Suppressor macrophage (primary cell): ENCODE measurements around the gene WDR26.
"Not testable (repeated sequence)": the region's sequence is repeated elsewhere in the genome, so short reads cannot be mapped to it uniquely, and the experiment has no call there.

ENCODE experiments used
- DNase-seq, 4 experiments: peaks; one replicate each; pipeline ENCODE4 v3.0.0-alpha.2; 2020 to 2022

WDR26 gene

DNA sequence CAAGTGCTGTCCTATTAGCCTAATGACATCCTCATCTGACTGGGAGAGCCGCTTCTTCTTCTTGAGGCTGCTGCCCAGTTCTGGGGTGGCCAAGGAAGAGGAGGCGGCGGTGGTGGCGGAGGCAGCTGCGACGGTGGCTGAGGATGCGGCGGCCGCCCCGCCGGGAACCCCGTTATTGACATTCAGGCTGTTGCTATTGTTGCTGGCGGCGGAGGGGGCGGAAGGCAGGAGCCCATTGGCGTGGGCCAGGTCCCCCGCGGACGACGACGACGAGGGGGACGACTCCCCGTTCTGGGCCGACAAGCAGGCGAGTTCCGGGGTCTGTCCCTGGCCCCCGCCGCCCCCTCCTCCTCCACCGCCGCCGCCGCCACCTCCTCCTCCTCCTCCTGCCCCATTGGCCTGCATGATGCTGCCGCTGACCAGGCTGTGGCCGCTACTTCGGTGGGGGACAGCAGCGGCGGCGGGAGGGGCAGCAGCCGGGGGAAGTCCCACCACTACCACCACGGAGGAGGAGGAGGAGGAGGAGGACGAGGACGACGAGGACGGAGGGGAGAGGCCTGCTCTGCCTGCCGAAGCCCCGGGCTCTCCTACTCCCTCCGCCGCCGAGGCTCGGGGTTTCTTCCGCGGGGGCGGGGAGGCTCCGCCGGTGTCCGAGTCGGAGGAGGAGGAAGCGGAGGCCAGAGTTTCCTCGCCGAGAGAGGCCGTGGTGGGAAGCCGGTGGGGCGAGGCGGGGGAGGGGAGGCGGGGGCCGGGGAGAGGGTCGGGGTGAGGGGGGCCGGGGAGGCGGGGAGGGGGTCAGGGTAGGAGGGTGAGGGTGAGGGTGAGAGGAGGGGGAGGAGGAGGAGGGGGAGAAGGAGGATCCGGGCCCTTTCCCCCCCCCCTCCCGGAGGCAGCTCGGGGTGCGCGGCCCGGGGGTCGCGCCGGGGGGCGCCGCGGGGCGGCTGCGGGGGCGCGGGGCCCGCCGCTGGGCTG is 610 bp downstream of the WDR26 start:
- DNase-seq = peak; percentile 46 to 74 (median 62)

DNA sequence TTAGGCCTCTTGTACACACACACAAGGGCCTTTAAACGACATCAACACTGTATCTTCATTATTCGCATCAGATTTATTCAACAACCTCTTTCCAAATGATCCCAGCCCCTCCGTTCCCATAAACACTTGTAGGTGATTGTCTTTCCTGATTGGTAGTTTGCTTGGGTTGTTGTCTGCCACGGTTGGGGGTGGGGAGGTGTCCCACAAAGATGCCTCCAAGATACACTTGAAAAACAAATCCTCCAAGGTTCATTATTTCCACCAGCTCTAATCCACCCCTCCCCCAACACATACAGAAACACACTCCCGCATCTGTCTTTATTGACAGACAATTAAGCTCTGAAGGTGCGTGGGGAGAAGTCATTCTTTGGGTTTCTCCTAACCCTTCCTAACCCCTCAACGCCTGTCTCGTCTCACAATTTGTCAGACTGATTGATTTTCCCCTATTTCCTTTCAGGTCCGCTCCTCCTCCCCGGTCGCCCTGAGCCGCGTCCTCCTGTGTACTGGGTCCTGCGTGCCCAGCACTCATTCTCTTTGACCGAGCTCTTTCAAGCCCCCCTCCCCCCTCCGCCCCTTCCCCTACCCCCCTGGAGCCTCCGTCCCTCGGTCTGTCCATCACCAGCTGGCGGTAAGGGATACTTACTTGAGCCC is 1.4 kb downstream of the WDR26 start:
- DNase-seq = peak; percentile 14 to 44 (median 28)

DNA sequence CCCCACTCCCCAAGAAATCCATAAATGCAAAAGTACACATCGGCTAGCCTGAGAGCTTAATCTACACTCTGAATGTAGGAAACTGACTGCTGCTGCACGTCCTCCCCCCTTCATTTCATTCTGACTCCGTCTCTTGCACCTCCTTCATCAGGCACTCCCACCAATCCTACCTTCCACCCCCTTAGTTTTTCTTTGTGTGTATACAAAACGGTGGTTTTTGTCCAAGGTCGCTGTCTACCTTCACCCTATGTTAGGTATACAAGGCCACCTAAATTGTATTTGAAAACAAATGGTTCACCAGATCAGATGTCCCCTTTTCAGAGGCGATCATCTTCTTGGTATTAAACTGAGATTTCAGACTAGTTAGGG is 1.9 kb downstream of the WDR26 start:
- DNase-seq = peak; percentile 13 to 48 (median 34)

DNA sequence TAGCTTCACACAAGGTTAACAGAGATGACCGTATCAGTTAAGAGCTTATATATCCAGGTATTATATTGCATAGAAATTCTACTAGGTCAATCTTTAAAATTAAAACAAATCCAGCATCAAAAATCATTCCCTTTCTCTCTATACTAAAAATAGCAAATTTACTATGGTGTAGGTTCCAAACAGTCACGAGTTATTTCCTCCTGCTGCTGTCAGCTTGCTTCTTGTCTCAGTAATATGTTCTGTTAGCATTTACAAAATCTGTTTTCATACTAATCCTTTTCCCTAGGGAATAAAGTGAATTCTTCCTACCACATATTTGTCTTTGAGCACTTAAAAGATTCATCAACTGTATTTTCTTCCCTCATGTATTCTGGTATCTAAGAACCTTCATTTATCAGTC is 2.5 kb downstream of the WDR26 start:
- DNase-seq = peak in 3 of 4 experiments; percentile 38 to 61 (median 50)

DNA sequence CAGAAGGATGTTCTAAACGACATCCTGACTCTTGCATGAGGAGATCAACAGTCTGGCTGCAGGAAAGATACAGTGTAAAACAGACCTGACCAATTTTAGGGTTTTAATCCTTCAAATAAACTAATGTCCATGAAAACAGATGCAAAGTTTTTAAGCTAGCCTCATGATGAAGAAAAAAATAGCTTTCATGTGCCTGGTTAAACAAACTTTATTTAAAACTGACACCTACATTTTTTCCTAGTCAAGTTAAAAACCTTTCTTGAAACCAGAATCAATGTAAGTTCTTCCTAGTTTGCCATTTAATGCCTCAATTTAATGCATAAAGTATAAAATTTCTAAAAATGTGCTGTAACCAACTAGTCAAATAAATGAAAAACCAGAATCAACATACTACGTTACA is 2.9 kb downstream of the WDR26 start:
- no peak for DNase-seq

DNA sequence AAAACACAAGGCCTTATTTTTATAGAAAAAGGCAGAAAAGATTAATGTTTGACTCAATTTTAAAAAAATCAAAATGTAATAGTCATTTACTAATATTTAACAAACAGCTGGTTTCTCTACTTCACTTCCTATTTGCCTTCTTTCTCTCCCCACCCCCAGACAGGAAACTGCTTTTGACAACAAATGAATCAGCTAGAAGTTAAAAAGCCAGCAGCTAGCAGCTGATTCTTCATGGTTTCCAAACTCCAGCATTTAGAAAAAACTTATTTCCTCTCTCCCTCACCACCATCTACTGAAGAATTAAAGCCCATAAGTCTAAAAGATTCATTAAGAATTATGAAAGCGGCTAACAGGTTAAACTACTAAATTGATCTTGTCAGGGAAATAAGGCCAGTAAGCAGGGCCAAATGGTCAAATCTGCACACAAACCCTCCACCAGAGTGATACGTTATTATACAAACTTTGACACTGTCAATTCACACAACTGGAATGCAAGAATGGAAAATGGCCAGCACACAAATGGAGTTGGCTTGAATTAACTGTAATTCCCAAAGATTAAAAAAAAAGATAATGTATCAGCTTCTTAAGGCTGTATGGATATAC is 4.0 kb downstream of the WDR26 start:
- peak; percentile 62 to 87 (median 74) for DNase-seq

DNA sequence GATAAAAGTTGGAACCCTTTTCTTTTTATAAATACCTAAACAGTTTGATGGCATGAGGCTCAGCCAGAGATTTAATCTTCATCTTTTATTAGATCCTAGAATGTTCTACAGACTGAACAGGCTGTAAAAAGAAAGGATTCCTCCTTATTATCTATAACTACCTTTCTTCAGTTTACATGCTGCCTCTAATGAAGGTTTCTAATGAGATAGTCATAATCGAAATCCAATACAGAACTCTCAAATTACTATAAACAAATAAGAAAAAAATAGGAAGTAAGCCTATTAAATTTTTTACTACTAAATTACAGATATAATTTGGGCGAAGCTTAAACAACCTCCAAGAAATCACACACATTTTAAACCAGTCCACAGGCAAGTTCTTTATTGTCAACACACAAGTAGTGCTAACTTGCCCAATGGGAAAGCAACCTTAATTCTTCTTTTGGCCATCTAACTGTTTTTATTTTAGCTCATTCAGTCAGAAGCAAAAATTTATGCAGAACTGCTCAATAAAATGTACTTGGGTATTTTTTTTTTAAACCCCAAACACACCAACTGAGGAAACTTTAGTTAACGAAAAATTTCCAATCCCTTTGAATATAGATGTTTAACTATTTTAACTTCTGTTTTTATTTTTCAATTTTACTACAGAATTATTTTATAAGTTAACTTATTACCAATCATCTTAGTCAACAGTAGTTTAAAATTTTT is 4.8 kb downstream of the WDR26 start:
- DNase-seq = no peak

DNA sequence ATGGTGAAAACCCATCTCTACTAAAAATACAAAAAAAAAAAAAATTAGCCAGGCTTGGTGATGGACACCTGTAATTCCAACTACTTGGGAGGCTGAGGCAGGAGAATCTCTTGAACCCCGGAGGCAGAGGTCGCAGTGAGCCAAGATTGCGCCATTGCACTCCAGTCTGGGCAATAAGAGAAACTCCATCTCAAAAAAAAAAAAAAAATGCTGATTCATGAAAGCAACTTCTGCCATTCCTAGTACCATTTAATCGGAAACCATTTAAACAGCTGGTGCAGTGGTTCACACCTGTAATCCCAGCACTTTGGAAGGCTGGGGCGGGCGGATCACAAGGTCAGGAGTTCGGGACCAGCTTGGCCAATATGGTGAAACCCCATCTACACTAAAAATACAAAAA is 5.9 kb downstream of the WDR26 start:
- not testable (repeated sequence) for DNase-seq

DNA sequence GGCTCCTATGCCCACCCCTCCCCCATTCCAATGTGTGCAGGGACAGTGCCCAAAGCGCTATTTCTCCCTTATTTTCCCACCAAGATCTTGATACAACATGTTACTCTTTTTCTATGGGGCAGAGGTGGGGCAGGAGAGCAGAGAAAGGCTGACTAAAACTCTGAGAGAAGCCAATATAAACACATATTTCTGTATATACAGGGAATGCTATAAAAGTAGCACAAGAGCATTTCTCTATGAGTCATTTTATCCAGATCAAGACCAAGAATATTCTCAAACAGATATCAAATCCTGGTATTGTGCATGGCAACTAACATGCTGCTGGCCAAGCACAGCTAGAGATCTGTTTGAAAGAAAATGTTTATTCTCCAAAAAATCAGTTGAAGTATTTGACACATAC is 7.3 kb downstream of the WDR26 start:
- no peak for DNase-seq

DNA sequence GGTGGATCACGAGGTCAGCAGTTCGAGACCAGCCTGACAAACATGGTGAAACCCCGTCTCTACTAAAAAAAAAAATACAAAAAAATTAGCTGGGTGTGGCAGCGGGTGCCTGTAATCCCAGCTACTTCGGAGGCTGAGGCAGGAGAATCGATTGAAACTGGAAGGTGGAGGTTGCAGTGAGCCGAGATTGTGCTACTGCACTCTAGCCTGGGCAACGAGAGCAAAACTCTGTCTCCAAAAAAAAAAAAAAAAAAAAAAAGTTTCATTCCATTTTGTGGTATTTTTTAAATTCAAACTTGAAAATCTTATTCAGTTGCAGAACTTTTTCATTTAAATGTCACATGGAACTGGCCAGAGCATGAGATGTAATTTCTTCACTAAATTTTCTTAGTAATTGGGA is 7.7 kb downstream of the WDR26 start:
- DNase-seq = not testable (repeated sequence)

DNA sequence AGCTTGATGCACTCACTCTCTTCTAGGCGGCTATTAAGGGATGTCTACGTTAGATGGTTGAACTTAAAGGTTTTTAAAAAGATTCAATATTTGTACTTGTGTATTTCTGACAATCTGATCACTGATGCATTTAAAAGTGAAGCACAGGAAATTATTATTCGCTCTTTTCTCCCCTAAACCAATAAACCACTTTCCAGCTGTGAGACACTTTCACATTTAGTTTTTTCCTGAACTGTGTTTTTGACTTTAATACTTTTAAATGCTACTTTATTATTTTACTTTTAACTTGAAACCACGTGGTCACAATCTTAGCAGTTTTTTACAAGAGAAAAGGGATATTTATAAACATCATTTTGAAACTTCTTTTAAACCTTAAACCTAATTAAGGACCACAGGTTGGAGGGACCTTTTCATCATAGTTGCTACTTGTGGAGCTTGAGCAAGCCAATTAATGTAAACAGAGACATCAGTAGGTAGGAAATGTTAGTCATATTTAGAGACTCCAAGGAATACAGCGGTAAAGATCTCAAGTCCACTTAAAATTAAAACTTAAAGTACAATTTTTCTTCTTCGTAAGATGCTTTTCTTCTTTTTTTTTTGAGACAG is 9.2 kb downstream of the WDR26 start:
- no peak for DNase-seq

DNA sequence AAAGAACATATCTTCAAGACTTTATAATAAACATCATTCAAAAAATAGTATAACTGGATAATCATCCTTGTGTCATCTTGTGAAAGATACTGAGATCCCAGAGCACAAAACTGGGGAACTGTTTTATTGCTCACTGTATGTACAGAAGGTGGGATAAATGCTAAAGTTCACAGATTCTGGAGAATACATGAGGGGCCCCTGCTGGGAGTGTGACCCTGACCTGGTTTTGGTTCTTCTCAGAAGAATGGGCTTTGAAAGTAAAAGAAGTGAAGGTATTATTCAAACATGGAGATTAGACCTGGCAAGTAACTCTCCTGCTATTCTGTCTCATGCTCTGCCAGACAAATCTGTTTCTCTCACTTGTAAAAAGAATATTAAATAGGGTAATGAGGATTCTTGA is 14.5 kb downstream of the WDR26 start:
- no peak for DNase-seq

DNA sequence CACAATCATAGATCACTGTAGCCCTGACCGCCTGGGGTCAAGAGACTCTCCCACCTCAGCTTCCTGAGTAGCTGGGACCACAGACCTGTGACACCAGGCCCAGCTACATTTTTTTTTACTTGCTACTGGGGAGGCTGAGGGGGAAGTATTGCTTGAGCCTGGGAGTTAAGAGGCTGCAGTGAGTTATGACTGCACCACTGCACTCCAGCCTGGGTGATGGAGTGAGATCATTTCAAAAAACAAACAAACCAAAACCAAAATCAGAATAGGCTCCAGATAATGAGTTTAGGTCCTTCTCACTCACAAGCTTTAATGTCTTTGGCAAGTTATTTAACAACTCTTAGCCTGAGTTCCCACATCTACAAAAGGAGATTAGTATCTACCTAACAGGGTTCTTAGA is 22.8 kb downstream of the WDR26 start:
- DNase-seq = peak in 2 of 4 experiments; percentile 3 to 7

DNA sequence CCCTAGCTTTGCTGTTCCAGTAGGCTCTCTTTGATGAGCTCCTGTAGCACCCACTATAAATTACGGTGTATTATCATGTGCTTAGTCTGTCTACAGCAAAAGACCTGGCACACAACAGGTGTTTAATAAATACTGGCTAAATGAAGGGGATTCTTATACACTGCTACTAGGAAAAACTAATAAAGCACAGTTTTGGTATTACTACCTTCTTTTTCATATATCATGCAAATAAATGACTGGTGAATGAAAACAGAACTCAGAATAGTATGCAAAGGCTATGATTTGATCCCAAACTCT is 26.4 kb downstream of the WDR26 start:
- no peak for DNase-seq

DNA sequence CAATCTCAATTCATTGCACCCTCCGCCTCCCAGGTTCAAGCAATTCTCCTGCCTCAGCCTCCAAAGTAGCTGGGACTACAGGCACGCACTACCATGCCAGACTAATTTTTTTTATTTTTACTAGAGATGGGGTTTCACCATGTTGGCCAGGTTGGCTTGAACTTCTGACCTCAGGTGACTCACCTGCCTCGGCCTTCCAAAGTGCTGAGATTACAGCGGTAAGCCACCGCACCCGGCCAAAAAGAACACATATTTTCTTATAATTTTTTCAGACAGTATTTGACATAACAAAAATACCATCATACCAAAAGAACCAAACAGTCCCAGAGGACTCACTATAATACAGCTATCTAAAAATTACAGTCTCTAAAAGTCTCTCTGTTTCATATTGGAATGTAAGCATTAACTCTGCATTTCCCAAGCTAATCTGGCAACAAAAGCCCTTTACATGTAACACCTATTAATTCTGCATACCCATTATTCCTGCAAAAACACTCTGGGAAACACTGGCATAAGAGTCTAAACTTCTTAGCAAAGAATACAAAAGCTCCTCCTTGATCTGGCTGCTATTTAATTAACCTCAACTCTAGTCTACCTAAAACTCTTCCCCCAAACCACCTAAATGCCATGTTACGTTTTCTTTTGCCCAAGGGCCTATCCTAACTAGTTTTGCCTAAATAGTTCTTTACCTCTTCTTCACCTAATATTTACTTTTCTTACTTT is 26.9 kb downstream of the WDR26 start:
- DNase-seq = no peak

DNA sequence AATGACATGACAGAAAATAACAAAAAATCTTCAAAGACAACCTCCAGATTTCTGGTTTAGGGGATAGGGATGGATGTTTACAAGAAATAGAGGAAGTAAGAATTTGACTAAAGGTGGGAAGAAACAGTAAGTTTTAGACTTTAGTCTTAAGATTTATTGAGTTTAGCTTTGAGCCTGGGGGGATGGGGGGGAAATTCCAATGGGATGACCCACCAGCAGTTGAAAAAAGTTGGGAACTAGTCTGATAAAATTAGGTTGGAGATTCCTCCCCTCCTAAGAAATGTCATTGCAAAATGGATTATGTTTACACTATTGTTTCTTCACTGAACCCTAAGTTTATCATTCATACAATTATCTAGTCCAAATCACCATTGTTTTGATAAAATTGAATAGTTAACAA is 28.4 kb downstream of the WDR26 start:
- DNase-seq = no peak

DNA sequence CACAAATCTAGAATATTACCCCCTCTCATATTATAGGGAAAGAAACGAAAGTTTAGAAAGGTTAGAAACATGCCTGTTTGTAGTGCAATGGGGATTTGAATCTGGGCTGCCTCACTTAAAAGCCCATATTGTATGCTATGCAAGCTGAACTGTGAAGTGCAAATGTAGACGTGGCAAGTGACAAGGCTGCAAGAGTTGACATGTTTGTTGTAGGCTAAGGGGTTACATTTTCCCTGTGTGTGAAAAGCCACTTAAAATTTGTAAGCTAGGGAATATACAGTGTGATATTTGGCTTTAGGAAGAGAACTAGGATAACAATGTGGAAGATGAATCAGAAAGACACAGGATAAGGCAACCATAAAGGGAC is 29.0 kb downstream of the WDR26 start:
- no peak for DNase-seq

DNA sequence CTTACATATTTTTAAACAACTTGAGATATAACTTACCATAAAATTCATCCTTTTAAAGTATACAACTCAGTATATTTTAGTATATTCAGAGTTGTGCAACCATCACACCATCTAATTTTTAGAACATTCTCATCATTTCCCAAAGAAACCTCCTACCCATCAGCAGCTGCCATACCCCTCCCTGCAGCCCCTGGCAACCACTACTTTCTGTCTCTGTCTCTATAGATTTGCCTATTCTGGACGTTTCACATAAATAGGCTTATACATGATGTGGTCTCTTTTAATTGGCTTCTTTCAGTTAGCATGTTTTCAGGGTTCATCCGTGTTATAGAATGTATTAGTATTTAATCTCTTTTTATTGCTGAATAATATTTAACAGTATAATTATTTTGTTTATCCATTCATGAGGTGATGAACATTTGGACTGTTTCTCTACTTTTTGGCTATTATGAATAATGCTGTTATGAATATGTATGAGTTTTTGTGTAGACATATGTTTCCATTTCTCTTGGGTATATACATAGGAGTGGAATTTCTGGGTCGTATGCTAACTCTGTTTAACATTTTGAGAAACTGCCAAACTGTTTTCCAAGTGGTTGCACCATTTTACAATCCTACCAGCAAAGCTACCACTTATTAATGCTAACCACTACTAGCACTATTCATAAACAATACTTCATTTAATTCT is 29.5 kb downstream of the WDR26 start:
- no peak for DNase-seq

DNA sequence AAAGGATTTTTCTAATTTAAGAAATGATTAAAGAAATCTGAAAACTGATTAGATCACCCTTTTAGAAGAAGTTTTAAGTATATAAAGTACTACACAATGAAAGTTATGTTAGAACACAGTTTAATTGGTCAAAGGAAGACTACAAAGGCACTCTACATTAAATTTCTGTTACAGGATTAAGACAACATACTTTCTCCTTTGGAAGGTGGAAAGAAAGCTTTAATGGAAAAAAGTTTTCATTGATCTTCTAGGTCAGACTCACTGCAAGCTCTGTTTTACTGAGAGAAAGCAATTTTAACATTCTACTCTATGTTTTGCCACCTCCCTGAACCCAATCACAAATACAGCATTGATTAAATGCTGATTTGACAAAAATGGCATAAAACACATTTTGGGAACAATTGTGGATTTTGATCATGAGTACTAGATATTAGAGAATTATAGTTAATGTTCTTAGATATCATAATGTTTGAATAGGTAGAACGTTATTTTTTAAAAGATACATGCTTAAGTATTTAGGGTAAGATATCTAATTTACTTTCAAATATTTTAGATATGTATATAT is 32.0 kb downstream of the WDR26 start:
- DNase-seq = no peak

DNA sequence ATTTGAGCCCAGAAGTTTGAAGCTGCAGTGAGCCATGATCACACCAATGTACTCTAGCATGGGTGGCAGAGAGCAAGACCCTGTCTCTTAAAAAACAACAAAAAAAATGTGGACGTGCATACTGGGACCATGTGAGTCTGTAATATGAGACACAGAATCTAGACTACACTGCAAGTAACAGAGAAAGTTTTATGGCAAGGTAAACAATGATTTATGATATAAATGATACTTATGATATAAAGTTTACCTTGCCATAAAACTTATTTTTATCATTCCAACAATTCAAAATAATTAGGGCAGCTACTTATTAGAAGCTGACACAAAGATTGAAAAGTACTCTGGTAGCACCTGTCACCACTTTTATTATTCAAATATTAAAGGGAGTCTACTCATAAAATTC is 34.7 kb downstream of the WDR26 start:
- DNase-seq = no peak

DNA sequence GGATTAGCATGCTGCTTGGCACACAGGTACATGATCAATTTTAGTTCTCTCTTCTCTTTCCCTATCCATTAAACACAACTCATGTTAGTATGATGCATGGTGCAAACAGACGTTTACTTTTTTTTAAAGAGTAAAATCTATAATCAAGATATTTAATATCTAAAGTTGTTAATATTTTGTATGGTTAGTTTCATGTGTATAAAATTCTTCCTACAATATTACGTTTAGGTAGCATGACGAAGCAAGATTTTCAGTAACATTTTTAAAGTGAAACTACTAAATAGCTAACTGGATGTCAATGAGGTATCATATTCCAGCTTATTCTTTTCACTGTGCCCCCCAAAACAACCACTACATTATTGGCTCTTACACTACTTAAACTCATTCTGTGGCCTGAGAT is 41.3 kb downstream of the WDR26 start:
- no peak for DNase-seq
